Activated CD4-positive, alpha-beta T cell treated with anti-CD3 and anti-CD28 coated beads, Interleukin-2, amount 10 ng/mL, durations not matched to agents 7 days and 5 days (primary cell): ENCODE data around the gene ZNF697. TPM values are rescaled to one million over a fixed set of nuclear protein-coding genes. Genes with fewer than 3 reads are reported as not detected.
"Not testable (repeated sequence)": the region's sequence is repeated elsewhere in the genome, so short reads cannot be mapped to it uniquely, and the experiment has no call there.

Experiments
- CTCF ChIA-PET: fragments of 350-600 bp; sonication (Branson Sonifier 250); formaldehyde crosslinking; loops from one replicate; lab custom pipeline; 2021; ENCODE audit warnings: antibody characterized with exemption; lab: Charles Lee
- POLR2A ChIA-PET: fragments of 350-600 bp; sonication (Branson Sonifier 250); formaldehyde crosslinking; loops from one replicate; lab custom pipeline; 2021; ENCODE audit warnings: antibody characterized with exemption; lab: Charles Lee
- DNase-seq: peaks from one replicate; pipeline ENCODE4 v3.0.0-alpha.2; 2020
- H3K27ac Mint-ChIP-seq: one replicate; pipeline ENCODE4 v1.8.0; 2021; ENCODE audit warnings: mild to moderate bottlenecking, moderate library complexity, mixed read lengths
- H3K27me3 Mint-ChIP-seq: one replicate; pipeline ENCODE4 v1.8.0; 2021; ENCODE audit warnings: mixed read lengths
- H3K36me3 Mint-ChIP-seq: one replicate; pipeline ENCODE4 v1.8.0; 2021; ENCODE audit warnings: low read depth, mixed read lengths
- H3K4me1 Mint-ChIP-seq: one replicate; pipeline ENCODE4 v1.8.0; 2021; ENCODE audit warnings: mixed read lengths
- H3K4me3 Mint-ChIP-seq: one replicate; pipeline ENCODE4 v1.8.0; 2021; ENCODE audit warnings: mild to moderate bottlenecking, moderate library complexity, mixed read lengths
- H3K9me3 Mint-ChIP-seq: one replicate; pipeline ENCODE4 v1.8.0; 2021; ENCODE audit warnings: mixed read lengths
- total RNA-seq, 2 experiments: library from RNA; stranded (reverse); gene quantifications; one replicate each; pipeline ENCODE4 v1.2.3, GENCODE V29; 2021

Gene ZNF697
- total RNA-seq, 2 experiments from 2014 or later: 0.10 TPM; not detected in 1

DNA sequence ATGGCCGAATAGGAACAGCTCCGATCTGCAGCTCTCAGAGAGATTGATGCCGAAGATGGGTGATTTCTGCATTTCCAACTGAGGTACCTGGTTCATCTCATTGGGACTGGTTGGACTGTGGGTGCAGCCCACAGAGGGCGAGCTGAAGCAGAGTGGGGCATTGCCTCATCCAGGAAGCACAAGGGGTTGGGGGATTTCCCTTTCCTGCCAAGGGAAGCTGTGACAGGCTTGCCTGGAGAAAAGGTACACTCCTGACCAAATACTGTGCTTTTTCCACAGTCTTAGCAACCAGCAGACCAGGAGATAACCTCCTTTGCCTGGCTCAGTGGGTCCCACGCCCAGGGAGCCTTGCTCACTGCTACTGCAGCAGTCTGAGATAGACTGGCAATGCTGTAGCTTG is 74.2 kb downstream of the ZNF697 start:
- no peak for DNase-seq
- Mint-ChIP-seq H3K27ac (no peak overlapping the region), H3K36me3 (no peaks in the 10 kb centered on the region), H3K27me3 (peaks cover 2% of the 10 kb centered on the region), H3K4me1 (no peaks in the 10 kb centered on the region), H3K9me3 (no peaks in the 10 kb centered on the region), H3K4me3 (no peak overlapping the region)
- ChIA-PET CTCF (interaction anchor here (1.1 kb wide), 1 partner anchor 16 kb away, joined by 4 read pairs; no protein-coding TSS in a partner anchor), POLR2A (no interaction called here)

DNA sequence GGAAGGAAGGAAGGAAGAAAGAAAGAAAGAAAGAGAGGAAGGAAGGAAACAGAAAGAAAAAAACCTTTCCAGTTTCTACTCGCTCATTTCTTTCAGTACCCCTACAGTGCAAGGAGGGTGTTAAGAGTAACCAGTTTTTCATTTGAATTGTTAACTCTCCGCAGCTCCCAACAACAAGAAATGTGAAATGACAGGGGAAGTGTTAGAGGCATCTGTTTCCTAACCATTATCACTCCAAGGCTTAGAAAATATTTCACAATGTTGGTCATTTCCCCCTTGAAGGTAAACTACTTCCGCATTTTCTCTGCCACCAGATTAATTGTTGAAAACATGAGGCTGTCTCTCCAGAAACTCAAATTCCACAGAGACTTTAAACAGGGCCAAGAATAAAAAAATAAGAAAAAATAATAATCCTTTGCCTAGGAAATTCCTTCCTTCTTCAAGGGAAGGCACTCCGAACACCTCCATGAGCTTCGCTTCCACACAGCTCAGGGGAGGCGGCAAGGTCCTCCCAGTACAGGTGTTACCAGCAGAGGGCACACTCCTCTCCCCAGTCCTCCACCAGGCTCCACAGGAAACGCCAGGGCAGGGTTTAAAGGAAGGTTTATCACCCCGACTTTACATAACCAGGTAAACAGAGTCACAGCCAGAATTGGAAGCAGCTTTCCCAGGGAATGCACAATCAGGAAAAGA is 78.0 kb downstream of the ZNF697 start:
- POLR2A ChIA-PET, H3K36me3 Mint-ChIP-seq, H3K4me1 Mint-ChIP-seq, H3K9me3 Mint-ChIP-seq, DNase-seq, CTCF ChIA-PET, H3K27ac Mint-ChIP-seq, H3K4me3 Mint-ChIP-seq: not testable (repeated sequence)
- peaks cover 13% of the 10 kb centered on the region for H3K27me3 Mint-ChIP-seq

Other genes starting within 250 kb of the ZNF697 start
- not detected for gene HSD3B2, start 233.1 kb downstream of the ZNF697 start, total RNA-seq
- gene HSD3B1, start 141.1 kb downstream of the ZNF697 start, total RNA-seq: not detected
- gene PHGDH, start 63.7 kb upstream of the ZNF697 start, total RNA-seq: 100 to 1,000 TPM; 102 to 115 TPM
- not detected for gene HMGCS2, start 120.6 kb upstream of the ZNF697 start, total RNA-seq
- under 1 TPM; 0.62 to 0.67 TPM for gene REG4, start 163.2 kb upstream of the ZNF697 start, total RNA-seq
- gene ADAM30, start 248.2 kb upstream of the ZNF697 start, total RNA-seq: not detected